Fibroblast of lung (primary cell): ENCODE results near the gene ZBTB26. TPM values are rescaled to one million over a fixed set of nuclear protein-coding genes. Genes with fewer than 3 reads are reported as not detected.
A peak's percentile ranks its signal among the peaks of the same experiment; 100 is the strongest.
"Not testable (repeated sequence)": the region's sequence is repeated elsewhere in the genome, so short reads cannot be mapped to it uniquely, and the experiment has no call there.

Experiments
- DNase-seq, 2 donors: peaks; one replicate each; pipeline versions ENCODE4 v3.0.0 to v3.0.0-alpha.2; 2010; ENCODE audit warnings: low read depth in 2 of 2
- H2AFZ ChIP-seq: 2 replicates; pipeline ENCODE4 v1.5.1; 2012; ENCODE audit warnings: low read length, control low read depth, inconsistent platforms
- H3K27ac ChIP-seq: 2 replicates; pipeline ENCODE4 v1.5.1; 2011; ENCODE audit warnings: low read length, control low read depth; ENCODE audit not compliant: insufficient read depth
- H3K27me3 ChIP-seq: 2 replicates; pipeline ENCODE4 v1.5.1; 2011; ENCODE audit warnings: mild to moderate bottlenecking, low read length; ENCODE audit not compliant: control insufficient read depth, insufficient read depth
- H3K36me3 ChIP-seq: 2 replicates; pipeline ENCODE4 v1.5.1; 2011; ENCODE audit warnings: low read length; ENCODE audit not compliant: control insufficient read depth, insufficient read depth
- H3K4me1 ChIP-seq: 2 replicates; pipeline ENCODE4 v1.5.1; 2011; ENCODE audit warnings: low read length; ENCODE audit not compliant: control insufficient read depth, insufficient read depth; ENCODE audit errors: extremely low read depth
- H3K4me2 ChIP-seq: 2 replicates; pipeline ENCODE4 v1.5.1; 2011; ENCODE audit warnings: low read length, control low read depth; ENCODE audit not compliant: insufficient read depth; ENCODE audit errors: extremely low read depth
- H3K4me3 ChIP-seq, 4 experiments: fragments of 200-600 bp in 1 of 4; sonication (generic) in 1 of 4; replicated peaks in 1 of 4; 2 replicates each; pipeline ENCODE4 v1.5.1; 2011 to 2016; ENCODE audit warnings: low read length in 4 of 4, low read depth in 3 of 4, mild to moderate bottlenecking in 3 of 4, control low read depth in 2 of 4, inconsistent platforms in 1 of 4, mixed read lengths in 1 of 4; ENCODE audit not compliant: insufficient read depth in 1 of 4; ENCODE audit errors: control extremely low read depth in 1 of 4
- H3K79me2 ChIP-seq: 2 replicates; pipeline ENCODE4 v1.5.1; 2012; ENCODE audit warnings: mild to moderate bottlenecking, low read length, inconsistent platforms; ENCODE audit not compliant: control insufficient read depth, insufficient read depth
- H3K9ac ChIP-seq: 2 replicates; pipeline ENCODE4 v1.5.1; 2011; ENCODE audit warnings: mild to moderate bottlenecking, low read length, control low read depth; ENCODE audit not compliant: insufficient read depth
- H3K9me3 ChIP-seq: 2 replicates; pipeline ENCODE4 v1.5.1; 2012; ENCODE audit warnings: low read depth, low read length; ENCODE audit not compliant: control insufficient read depth, insufficient read depth
- H4K20me1 ChIP-seq: 2 replicates; pipeline ENCODE4 v1.5.1; 2011; ENCODE audit warnings: low read length; ENCODE audit not compliant: control insufficient read depth, insufficient read depth; ENCODE audit errors: extremely low read depth
- CTCF ChIP-seq, 2 donors: IDR thresholded peaks in 1 of 2; conservative IDR thresholded peaks in 1 of 2; 1 replicate in 1 of 2; 2 replicates in 1 of 2; pipeline ENCODE4 v1.5.1; 2011 to 2012; ENCODE audit warnings: low read length in 2 of 2, control low read depth in 1 of 2, inconsistent platforms in 1 of 2, low read depth in 1 of 2, mild to moderate bottlenecking in 1 of 2
- EZH2 ChIP-seq: IDR thresholded peaks from 2 replicates; pipeline ENCODE4 v1.5.1; 2012; ENCODE audit warnings: low read length, control low read depth, mild to moderate bottlenecking; ENCODE audit errors: missing control alignments
- polyA plus RNA-seq, 2 donors: library from polyadenylated mRNA; depleted of rRNA in 1 of 2; stranded (reverse) in 1 of 2; unstranded in 1 of 2; fragments of >200 nt; gene quantifications; 2 replicates each; pipeline ENCODE4 v1.2.1, GENCODE V29; 2011 to 2012; ENCODE audit warnings: missing spikeins in 1 of 2
- total RNA-seq: library from RNA; depleted of rRNA; stranded (reverse); fragments of >200 nt; gene quantifications from 2 replicates; pipeline ENCODE4 v1.2.1, GENCODE V29; 2014

The ZBTB26 gene
- total and polyA plus RNA-seq, 2 donors (not counting 1 experiment from before 2014, with no cell fraction given) = 5.6 to 7.9 TPM

GRCh38 chr9:122912671-122912963 is 18.7 kb downstream of the ZBTB26 start:
- H3K36me3 ChIP-seq = peaks cover 6% of the 10 kb centered on the region
- H3K4me2 ChIP-seq = peak overlapping the region; percentile 53
- peak overlapping the region; percentile 95 to 99 (median 98) for H3K4me3 ChIP-seq
- TF ChIP-seq EZH2 (no peak), CTCF (conservative IDR thresholded peaks at IDR 0.05 in 1 of 2, IDR thresholded peaks at IDR 0.05 in 1 of 2; ENCODE audit: low read depth in 1 of 2, low read length in 2 of 2) (no peak)
- DNase-seq = no peak
- peaks cover 27% of the 10 kb centered on the region for H3K79me2 ChIP-seq
- H2AFZ ChIP-seq = peak overlapping the region; percentile 96
- H3K27ac ChIP-seq = peak overlapping the region; percentile 96
- no peaks in the 10 kb centered on the region for H3K9me3 ChIP-seq
- H3K9ac ChIP-seq = peak overlapping the region; percentile 79
- H4K20me1 ChIP-seq = no peaks in the 10 kb centered on the region
- H3K4me1 ChIP-seq = no peaks in the 10 kb centered on the region
- H3K27me3 ChIP-seq = no peaks in the 10 kb centered on the region

GRCh38 chr9:122906122-122906521 is 25.2 kb downstream of the ZBTB26 start:
- not testable (repeated sequence) for H3K36me3 ChIP-seq, DNase-seq, H4K20me1 ChIP-seq, H3K9ac ChIP-seq, H3K4me1 ChIP-seq, H3K27me3 ChIP-seq, H3K4me3 ChIP-seq, H3K27ac ChIP-seq, H3K9me3 ChIP-seq, H2AFZ ChIP-seq
- peaks cover 46% of the 10 kb centered on the region for H3K79me2 ChIP-seq
- H3K4me2 ChIP-seq = peak overlapping the region; percentile 69

GRCh38 chr9:122904823-122905710 is 26.2 kb downstream of the ZBTB26 start, which contains the start of gene RC3H2:
Gene RC3H2, minus strand, starts transcription at chr9:122905359. Its CDS starts 7,850 bp downstream, at chr9:122897509.
- no peaks in the 10 kb centered on the region for H3K4me1 ChIP-seq
- H3K36me3 ChIP-seq = no peaks in the 10 kb centered on the region
- TF ChIP-seq CTCF (conservative IDR thresholded peaks at IDR 0.05 in 1 of 2, IDR thresholded peaks at IDR 0.05 in 1 of 2; ENCODE audit: low read depth in 1 of 2, low read length in 2 of 2) (no peak), EZH2 (no peak)
- H3K27me3 ChIP-seq = no peaks in the 10 kb centered on the region
- H3K9ac ChIP-seq = peak within 1 kb of the TSS; percentile 96
- peak; percentile 99 to 100 for DNase-seq
- no peaks in the 10 kb centered on the region for H4K20me1 ChIP-seq
- H2AFZ ChIP-seq = peak within 1 kb of the TSS; percentile 93
- peak within 1 kb of the TSS; percentile 71 to 95 (median 74) for H3K4me3 ChIP-seq
- H3K79me2 ChIP-seq = peaks cover 50% of the 10 kb centered on the region
- peak within 1 kb of the TSS; percentile 98 for H3K4me2 ChIP-seq
- H3K9me3 ChIP-seq = no peaks in the 10 kb centered on the region
- peak within 1 kb of the TSS; percentile 91 for H3K27ac ChIP-seq
